A549 treated with GW870086 at 1 μM for 4 hours (cell line): ENCODE data around the gene DUS4L. TPM values are rescaled to one million over a fixed set of nuclear protein-coding genes. Genes with fewer than 3 reads are reported as not detected.

Experiments
- total RNA-seq: library from RNA; stranded (reverse); fragments of 200-300 nt; extraction: Qiagen RNA extraction; gene quantifications from 5 replicates; pipeline ENCODE4 v1.2.3, GENCODE V29; 2022; ENCODE audit warnings: low read depth

The DUS4L gene, protein sequence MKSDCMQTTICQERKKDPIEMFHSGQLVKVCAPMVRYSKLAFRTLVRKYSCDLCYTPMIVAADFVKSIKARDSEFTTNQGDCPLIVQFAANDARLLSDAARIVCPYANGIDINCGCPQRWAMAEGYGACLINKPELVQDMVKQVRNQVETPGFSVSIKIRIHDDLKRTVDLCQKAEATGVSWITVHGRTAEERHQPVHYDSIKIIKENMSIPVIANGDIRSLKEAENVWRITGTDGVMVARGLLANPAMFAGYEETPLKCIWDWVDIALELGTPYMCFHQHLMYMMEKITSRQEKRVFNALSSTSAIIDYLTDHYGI
- 7.9 to 10.9 TPM (median 10.1 TPM) in 5 replicates for total RNA-seq

DNA sequence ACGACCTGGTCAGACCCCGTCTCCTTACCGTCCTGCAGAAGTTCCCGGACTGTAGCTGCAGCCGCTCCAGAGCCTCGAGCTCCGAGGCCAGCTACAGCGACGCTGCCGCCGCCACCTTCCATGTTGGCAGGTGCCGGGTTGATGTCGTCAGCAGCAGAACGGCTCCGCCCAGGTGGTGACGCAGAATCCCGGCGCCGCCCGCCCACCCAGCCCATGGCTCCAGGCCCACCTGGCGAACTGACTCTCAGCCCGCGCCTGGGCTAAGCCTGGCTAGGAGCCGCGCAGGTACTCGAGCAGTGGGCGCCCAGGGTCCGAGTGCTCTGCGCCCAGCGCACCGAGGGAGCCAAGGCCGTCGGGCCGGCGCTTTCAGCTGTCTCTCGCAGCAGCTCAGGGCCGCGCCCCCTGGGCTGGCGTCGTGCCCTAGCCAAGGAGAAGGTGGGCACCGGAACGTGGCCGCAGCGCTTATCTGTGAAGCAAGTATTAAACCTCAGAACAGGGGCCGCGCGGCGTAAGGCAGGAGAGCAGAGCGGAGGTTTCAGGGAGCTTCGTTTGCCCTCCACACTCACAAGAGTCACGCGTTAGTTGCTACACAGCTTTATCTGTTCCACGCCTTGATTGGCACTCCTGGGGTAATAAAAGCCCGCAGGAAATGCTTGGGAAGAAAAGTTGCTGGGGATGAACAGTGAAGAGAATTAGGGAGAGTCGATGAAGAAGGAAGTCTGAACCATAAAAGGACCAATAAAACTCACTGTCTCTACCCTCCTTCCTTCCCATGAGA, at the start of gene DUS4L, which contains the start of gene COG5:
TSS of gene DUS4L (plus strand) at position 197 of the 778 bp plus-strand sequence. CDS start 3,100 bp downstream, outside the sequence.
TSS of gene COG5 (minus strand) at position 146 of the 778 bp plus-strand sequence. CDS start at position 122, 24 bp downstream.

DNA sequence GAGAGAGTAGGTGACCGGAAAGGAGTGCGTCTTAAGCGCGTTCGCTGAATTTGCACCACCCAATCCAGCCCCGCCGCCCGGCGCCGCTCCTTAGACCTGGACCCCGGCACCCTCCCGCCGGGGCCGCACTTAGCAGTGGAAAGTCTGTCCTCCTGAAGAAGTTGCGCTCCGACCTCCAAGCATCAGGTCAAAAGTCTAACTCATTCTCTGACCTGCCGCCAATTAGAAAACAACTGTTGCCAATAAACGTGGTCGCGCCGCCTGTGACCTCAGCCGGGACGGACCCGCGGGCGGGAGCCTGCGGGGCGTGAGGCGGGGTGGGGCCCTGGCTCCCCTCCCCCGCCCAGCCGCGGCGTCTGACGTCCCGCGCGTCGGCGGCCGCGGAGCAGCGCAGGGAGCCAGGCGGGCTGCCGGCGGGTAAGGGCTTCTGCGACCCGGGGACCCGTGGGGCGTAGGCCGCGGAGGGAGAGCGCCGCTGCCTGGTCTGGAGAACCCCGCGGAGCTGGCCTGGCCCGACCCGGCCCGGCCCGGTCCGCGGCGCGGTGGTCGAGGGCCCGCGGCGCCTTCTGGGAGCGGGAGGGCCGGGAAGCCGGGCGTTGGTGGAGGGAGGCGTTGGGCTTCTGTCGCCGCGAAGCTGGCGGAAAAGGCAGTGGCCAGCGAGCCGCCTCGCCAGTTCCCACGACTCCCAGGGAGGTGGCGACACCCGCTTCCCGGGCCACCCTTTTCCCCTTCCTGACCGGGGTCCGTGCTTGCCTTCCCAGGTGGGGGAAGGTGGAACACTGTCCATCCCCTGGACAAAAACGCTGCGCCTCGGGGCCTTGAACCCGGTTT, 16.3 kb downstream of the DUS4L start, which contains the start of gene BCAP29:
TSS of gene BCAP29 (plus strand) at position 362 of the 831 bp plus-strand sequence. CDS start 527 bp downstream, outside the sequence.

Other genes starting within 250 kb of the DUS4L start
- not detected in 5 replicates for gene GPR22, start 93.9 kb upstream of the DUS4L start, total RNA-seq
- 6.4 to 12.2 TPM (median 10.9 TPM) in 5 replicates for gene COG5, start 51 bp upstream of the DUS4L start, total RNA-seq
- gene BCAP29, start 16.3 kb downstream of the DUS4L start, total RNA-seq = 34.3 to 42.7 TPM (median 40.7 TPM) in 5 replicates
- gene SLC26A4, start 96.9 kb downstream of the DUS4L start, total RNA-seq = 0.05 to 0.32 TPM (median 0.18 TPM) in 4 of 5 replicates, not detected in the other
- gene CBLL1, start 180.2 kb downstream of the DUS4L start, total RNA-seq = 27.9 to 53.1 TPM (median 31.2 TPM) in 5 replicates
- not detected in 5 replicates for gene SLC26A3, start 239.3 kb downstream of the DUS4L start, total RNA-seq